ENCODE measurements around the gene TAF7.
"Not testable (repeated sequence)": the region's sequence is repeated elsewhere in the genome, so short reads cannot be mapped to it uniquely, and the experiment has no call there.

GRCh38 chr5:141332571-141332970 lies 12.0 kb upstream of the TAF7 start:
- TF ChIP-seq CTCF (IDR thresholded peaks at IDR 0.05); POLR2AphosphoS5 (IDR thresholded peaks at IDR 0.05; ENCODE audit: low read depth, low read length); RAD21 (IDR thresholded peaks at IDR 0.05; ENCODE audit: low read length); GABPA (IDR thresholded peaks at IDR 0.05; ENCODE audit: low read depth); MXI1 (IDR thresholded peaks at IDR 0.05; ENCODE audit: low read depth, low read length); NRF1 (IDR thresholded peaks at IDR 0.05; ENCODE audit: low read depth, low read length); YY1 (IDR thresholded peaks at IDR 0.05; ENCODE audit: low read depth); SMC3 (IDR thresholded peaks at IDR 0.05; ENCODE audit: low read depth, low read length); RXRA (IDR thresholded peaks at IDR 0.05; ENCODE audit: borderline replicate concordance, low read depth); FOXM1 (IDR thresholded peaks at IDR 0.05; ENCODE audit: low read depth): not testable (repeated sequence)
- TF ChIP-seq, protein P1, sequence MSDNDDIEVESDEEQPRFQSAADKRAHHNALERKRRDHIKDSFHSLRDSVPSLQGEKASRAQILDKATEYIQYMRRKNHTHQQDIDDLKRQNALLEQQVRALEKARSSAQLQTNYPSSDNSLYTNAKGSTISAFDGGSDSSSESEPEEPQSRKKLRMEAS (IDR thresholded peaks at IDR 0.05; ENCODE audit: low read depth): not testable (repeated sequence)
- TF ChIP-seq, protein P2, sequence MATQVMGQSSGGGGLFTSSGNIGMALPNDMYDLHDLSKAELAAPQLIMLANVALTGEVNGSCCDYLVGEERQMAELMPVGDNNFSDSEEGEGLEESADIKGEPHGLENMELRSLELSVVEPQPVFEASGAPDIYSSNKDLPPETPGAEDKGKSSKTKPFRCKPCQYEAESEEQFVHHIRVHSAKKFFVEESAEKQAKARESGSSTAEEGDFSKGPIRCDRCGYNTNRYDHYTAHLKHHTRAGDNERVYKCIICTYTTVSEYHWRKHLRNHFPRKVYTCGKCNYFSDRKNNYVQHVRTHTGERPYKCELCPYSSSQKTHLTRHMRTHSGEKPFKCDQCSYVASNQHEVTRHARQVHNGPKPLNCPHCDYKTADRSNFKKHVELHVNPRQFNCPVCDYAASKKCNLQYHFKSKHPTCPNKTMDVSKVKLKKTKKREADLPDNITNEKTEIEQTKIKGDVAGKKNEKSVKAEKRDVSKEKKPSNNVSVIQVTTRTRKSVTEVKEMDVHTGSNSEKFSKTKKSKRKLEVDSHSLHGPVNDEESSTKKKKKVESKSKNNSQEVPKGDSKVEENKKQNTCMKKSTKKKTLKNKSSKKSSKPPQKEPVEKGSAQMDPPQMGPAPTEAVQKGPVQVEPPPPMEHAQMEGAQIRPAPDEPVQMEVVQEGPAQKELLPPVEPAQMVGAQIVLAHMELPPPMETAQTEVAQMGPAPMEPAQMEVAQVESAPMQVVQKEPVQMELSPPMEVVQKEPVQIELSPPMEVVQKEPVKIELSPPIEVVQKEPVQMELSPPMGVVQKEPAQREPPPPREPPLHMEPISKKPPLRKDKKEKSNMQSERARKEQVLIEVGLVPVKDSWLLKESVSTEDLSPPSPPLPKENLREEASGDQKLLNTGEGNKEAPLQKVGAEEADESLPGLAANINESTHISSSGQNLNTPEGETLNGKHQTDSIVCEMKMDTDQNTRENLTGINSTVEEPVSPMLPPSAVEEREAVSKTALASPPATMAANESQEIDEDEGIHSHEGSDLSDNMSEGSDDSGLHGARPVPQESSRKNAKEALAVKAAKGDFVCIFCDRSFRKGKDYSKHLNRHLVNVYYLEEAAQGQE (IDR thresholded peaks at IDR 0.05; ENCODE audit: low read depth, low read length): not testable (repeated sequence)
- TF ChIP-seq, protein P3, sequence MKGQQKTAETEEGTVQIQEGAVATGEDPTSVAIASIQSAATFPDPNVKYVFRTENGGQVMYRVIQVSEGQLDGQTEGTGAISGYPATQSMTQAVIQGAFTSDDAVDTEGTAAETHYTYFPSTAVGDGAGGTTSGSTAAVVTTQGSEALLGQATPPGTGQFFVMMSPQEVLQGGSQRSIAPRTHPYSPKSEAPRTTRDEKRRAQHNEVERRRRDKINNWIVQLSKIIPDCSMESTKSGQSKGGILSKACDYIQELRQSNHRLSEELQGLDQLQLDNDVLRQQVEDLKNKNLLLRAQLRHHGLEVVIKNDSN (IDR thresholded peaks at IDR 0.05; ENCODE audit: borderline replicate concordance, low read depth): not testable (repeated sequence)
- TF ChIP-seq, protein P4, sequence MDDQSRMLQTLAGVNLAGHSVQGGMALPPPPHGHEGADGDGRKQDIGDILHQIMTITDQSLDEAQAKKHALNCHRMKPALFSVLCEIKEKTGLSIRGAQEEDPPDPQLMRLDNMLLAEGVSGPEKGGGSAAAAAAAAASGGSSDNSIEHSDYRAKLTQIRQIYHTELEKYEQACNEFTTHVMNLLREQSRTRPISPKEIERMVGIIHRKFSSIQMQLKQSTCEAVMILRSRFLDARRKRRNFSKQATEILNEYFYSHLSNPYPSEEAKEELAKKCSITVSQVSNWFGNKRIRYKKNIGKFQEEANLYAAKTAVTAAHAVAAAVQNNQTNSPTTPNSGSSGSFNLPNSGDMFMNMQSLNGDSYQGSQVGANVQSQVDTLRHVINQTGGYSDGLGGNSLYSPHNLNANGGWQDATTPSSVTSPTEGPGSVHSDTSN (IDR thresholded peaks at IDR 0.05): not testable (repeated sequence)

Measured in SK-N-SH (cell line).